ENCODE data around the gene LRRC4C. TPM values are rescaled to one million over a fixed set of nuclear protein-coding genes. Genes with fewer than 3 reads are reported as not detected.

LRRC4C gene
- total RNA-seq, 1 experiment from 2014 or later = 0.72 TPM

DNA sequence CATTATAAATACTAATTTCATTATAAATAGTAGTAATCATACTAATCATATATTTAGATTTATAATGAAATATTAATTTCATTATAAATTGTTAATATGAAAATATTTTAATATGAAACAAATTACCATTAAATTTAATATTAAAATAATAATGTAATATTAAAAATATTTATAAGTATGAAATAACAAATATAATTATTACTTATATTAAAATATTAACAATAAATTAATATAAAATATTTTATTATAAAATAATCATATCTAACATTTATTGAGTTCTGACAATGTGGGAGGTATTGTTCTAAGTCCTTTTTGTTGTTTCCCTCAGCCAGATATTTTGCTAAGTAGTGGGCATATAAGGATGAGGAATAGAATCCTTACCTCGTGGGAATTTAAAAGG, 1341.4 kb downstream of the LRRC4C start:
- DNase-seq (ENCODE audit: low spot score) = no peak
- Mint-ChIP-seq H3K27me3 (ENCODE audit: low read depth) (peaks cover 5% of the 10 kb centered on the region), H3K36me3 (peaks cover 32% of the 10 kb centered on the region), H3K9me3 (peaks cover 68% of the 10 kb centered on the region), H3K27ac (no peak overlapping the region), H3K4me3 (no peak overlapping the region), H3K4me1 (peaks cover 8% of the 10 kb centered on the region)
- POLR2A ChIA-PET = no interaction called here
- CTCF ChIA-PET = no interaction called here
- ATAC-seq = no peak
- TF ChIP-seq, protein P1, sequence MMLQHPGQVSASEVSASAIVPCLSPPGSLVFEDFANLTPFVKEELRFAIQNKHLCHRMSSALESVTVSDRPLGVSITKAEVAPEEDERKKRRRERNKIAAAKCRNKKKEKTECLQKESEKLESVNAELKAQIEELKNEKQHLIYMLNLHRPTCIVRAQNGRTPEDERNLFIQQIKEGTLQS (CRISPR knock-in tag; conservative IDR thresholded peaks at IDR 0.05) = no peak
- TF ChIP-seq, protein P2, sequence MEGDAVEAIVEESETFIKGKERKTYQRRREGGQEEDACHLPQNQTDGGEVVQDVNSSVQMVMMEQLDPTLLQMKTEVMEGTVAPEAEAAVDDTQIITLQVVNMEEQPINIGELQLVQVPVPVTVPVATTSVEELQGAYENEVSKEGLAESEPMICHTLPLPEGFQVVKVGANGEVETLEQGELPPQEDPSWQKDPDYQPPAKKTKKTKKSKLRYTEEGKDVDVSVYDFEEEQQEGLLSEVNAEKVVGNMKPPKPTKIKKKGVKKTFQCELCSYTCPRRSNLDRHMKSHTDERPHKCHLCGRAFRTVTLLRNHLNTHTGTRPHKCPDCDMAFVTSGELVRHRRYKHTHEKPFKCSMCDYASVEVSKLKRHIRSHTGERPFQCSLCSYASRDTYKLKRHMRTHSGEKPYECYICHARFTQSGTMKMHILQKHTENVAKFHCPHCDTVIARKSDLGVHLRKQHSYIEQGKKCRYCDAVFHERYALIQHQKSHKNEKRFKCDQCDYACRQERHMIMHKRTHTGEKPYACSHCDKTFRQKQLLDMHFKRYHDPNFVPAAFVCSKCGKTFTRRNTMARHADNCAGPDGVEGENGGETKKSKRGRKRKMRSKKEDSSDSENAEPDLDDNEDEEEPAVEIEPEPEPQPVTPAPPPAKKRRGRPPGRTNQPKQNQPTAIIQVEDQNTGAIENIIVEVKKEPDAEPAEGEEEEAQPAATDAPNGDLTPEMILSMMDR (IDR thresholded peaks at IDR 0.05) = no peak
- TF ChIP-seq, protein P3, sequence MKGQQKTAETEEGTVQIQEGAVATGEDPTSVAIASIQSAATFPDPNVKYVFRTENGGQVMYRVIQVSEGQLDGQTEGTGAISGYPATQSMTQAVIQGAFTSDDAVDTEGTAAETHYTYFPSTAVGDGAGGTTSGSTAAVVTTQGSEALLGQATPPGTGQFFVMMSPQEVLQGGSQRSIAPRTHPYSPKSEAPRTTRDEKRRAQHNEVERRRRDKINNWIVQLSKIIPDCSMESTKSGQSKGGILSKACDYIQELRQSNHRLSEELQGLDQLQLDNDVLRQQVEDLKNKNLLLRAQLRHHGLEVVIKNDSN (CRISPR knock-in tag; IDR thresholded peaks at IDR 0.05) = no peak
- peak; percentile 92 for TF ChIP-seq HMGA2 (CRISPR knock-in tag; IDR thresholded peaks at IDR 0.05)

DNA sequence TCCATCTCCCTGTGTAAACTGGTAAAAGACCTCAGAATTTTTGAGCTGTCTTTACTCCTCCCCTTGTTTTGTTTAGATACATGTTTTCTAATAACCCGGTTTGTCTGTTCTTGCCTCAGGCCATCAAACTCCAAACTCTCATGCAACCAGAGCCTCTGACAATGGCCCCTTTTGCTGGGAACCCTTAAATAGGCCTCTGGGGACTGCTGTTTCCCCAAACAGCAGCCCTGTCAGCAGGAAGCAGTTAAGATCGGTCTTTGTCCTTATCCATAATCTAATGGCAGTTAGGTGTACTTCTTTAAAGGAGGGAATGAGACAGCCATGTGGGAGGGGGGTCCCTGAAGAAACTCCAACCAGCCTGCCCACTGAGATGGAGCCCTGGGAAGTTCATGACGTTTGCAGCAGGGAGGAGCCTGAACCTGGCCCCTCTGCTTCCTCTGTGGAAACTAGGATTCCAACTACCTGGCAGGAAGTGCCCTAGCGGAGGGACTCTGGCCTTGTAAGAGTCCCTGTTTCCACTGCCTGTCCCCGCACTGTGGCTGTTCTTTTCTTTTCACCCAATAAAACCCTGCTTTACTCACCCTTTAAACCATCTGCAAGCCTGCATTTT, 1354.4 kb downstream of the LRRC4C start:
- Mint-ChIP-seq H3K36me3 (peaks cover 37% of the 10 kb centered on the region), H3K9me3 (peaks cover 71% of the 10 kb centered on the region), H3K27ac (no peak overlapping the region), H3K4me3 (no peak overlapping the region), H3K4me1 (peaks cover 8% of the 10 kb centered on the region; the same call in 1 of the 2 replicates), H3K27me3 (ENCODE audit: low read depth) (peaks cover 28% of the 10 kb centered on the region)
- POLR2A ChIA-PET = no interaction called here
- CTCF ChIA-PET = no interaction called here
- DNase-seq (ENCODE audit: low spot score) (no peak), ATAC-seq (peak; percentile 93)
- no peak for TF ChIP-seq GABPB1 (CRISPR knock-in tag; IDR thresholded peaks at IDR 0.05)
- no peak for TF ChIP-seq TEAD1 (CRISPR knock-in tag; IDR thresholded peaks at IDR 0.05)
- TF ChIP-seq NR1H2 (CRISPR knock-in tag; IDR thresholded peaks at IDR 0.05) = no peak

DNA sequence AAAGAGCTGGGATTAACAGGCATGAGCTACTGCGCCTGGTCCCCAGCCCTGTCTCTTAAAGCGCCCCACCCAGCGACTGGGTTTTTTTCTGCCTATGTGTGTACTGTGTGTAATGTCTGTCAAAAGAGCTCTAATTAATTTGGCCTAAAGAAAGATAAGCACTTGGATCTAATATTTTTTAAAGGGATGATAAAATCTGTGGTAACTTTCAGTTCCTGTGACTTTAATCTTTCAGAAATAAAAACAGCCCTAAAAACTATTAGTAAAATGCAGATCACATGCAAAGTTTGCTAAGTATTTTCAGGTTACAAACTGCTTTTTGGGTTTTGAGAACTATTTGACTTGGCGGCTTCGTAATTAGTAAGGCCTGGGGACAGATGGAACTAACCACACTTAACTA, 1358.7 kb downstream of the LRRC4C start:
- CTCF ChIA-PET = no interaction called here
- Mint-ChIP-seq H3K36me3 (peaks cover 38% of the 10 kb centered on the region), H3K9me3 (peaks cover 55% of the 10 kb centered on the region), H3K27me3 (ENCODE audit: low read depth) (peaks cover 36% of the 10 kb centered on the region), H3K4me3 (no peak overlapping the region), H3K4me1 (peaks cover 8% of the 10 kb centered on the region; the same call in 1 of the 2 replicates), H3K27ac (no peak overlapping the region)
- ATAC-seq (no peak), DNase-seq (ENCODE audit: low spot score) (no peak)
- TF ChIP-seq RELA (CRISPR knock-in tag; IDR thresholded peaks at IDR 0.05; ENCODE audit: borderline replicate concordance) (no peak), ZNF121 (CRISPR knock-in tag; IDR thresholded peaks at IDR 0.05) (no peak), NFYB (CRISPR knock-in tag; conservative IDR thresholded peaks at IDR 0.05; ENCODE audit: low read depth) (no peak), SMAD4 (CRISPR knock-in tag; IDR thresholded peaks at IDR 0.05) (no peak), PRRX2 (CRISPR knock-in tag; IDR thresholded peaks at IDR 0.05) (no peak), SMAD3 (CRISPR knock-in tag; IDR thresholded peaks at IDR 0.05; ENCODE audit: borderline replicate concordance) (no peak)
- TF ChIP-seq, protein P4, sequence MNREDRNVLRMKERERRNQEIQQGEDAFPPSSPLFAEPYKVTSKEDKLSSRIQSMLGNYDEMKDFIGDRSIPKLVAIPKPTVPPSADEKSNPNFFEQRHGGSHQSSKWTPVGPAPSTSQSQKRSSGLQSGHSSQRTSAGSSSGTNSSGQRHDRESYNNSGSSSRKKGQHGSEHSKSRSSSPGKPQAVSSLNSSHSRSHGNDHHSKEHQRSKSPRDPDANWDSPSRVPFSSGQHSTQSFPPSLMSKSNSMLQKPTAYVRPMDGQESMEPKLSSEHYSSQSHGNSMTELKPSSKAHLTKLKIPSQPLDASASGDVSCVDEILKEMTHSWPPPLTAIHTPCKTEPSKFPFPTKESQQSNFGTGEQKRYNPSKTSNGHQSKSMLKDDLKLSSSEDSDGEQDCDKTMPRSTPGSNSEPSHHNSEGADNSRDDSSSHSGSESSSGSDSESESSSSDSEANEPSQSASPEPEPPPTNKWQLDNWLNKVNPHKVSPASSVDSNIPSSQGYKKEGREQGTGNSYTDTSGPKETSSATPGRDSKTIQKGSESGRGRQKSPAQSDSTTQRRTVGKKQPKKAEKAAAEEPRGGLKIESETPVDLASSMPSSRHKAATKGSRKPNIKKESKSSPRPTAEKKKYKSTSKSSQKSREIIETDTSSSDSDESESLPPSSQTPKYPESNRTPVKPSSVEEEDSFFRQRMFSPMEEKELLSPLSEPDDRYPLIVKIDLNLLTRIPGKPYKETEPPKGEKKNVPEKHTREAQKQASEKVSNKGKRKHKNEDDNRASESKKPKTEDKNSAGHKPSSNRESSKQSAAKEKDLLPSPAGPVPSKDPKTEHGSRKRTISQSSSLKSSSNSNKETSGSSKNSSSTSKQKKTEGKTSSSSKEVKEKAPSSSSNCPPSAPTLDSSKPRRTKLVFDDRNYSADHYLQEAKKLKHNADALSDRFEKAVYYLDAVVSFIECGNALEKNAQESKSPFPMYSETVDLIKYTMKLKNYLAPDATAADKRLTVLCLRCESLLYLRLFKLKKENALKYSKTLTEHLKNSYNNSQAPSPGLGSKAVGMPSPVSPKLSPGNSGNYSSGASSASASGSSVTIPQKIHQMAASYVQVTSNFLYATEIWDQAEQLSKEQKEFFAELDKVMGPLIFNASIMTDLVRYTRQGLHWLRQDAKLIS (CRISPR knock-in tag; IDR thresholded peaks at IDR 0.05; ENCODE audit: borderline replicate concordance) = no peak
- TF ChIP-seq, protein P5, sequence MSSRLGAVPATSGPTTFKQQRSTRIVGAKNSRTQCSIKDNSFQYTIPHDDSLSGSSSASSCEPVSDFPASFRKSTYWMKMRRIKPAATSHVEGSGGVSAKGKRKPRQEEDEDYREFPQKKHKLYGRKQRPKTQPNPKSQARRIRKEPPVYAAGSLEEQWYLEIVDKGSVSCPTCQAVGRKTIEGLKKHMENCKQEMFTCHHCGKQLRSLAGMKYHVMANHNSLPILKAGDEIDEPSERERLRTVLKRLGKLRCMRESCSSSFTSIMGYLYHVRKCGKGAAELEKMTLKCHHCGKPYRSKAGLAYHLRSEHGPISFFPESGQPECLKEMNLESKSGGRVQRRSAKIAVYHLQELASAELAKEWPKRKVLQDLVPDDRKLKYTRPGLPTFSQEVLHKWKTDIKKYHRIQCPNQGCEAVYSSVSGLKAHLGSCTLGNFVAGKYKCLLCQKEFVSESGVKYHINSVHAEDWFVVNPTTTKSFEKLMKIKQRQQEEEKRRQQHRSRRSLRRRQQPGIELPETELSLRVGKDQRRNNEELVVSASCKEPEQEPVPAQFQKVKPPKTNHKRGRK (CRISPR knock-in tag; IDR thresholded peaks at IDR 0.05; ENCODE audit: borderline replicate concordance) = no peak
- TF ChIP-seq, protein P6, sequence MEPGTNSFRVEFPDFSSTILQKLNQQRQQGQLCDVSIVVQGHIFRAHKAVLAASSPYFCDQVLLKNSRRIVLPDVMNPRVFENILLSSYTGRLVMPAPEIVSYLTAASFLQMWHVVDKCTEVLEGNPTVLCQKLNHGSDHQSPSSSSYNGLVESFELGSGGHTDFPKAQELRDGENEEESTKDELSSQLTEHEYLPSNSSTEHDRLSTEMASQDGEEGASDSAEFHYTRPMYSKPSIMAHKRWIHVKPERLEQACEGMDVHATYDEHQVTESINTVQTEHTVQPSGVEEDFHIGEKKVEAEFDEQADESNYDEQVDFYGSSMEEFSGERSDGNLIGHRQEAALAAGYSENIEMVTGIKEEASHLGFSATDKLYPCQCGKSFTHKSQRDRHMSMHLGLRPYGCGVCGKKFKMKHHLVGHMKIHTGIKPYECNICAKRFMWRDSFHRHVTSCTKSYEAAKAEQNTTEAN (CRISPR knock-in tag; IDR thresholded peaks at IDR 0.05) = no peak
- POLR2A ChIA-PET = no interaction called here
